Measurements from ENCODE around the gene STUB1. TPM values are rescaled to one million over a fixed set of nuclear protein-coding genes. Genes with fewer than 3 reads are reported as not detected.
A peak's percentile ranks its signal among the peaks of the same experiment; 100 is the strongest.

STUB1 gene
- total RNA-seq (63.2 TPM), polyA plus RNA-seq (100 to 1,000 TPM; 117 to 142 (median 135) TPM)

- H3K4me1 Mint-ChIP-seq = peaks cover 0 to 41% (median 5%) of the 10 kb centered on the region in 4 donors
- no peaks in the 10 kb centered on the region for H3K27me3 Mint-ChIP-seq
- ATAC-seq (ENCODE audit: low read depth in 2 of 2) (peak; percentile 41 to 42), DNase-seq (peak; percentile 81 to 84 (median 81))
- H3K9me3 ChIP-seq (ENCODE audit: control insufficient read depth in 2 of 2, low read length in 2 of 2) = no peaks in the 10 kb centered on the region
- no peaks in the 10 kb centered on the region for H3K9me3 Mint-ChIP-seq
- no peaks in the 10 kb centered on the region for H3K27me3 ChIP-seq (ENCODE audit: control insufficient read depth, insufficient read depth, low read length)
- peak within 1 kb of the TSS in 2 of 3 donors; percentile 71 to 73 for H3K27ac Mint-ChIP-seq
- peak within 1 kb of the TSS; percentile 81 for H3K27ac ChIP-seq (ENCODE audit: insufficient read depth, low read length, poor library complexity, severe bottlenecking)
- H3K4me1 ChIP-seq (ENCODE audit: control insufficient read depth, insufficient read depth, low read length, poor library complexity, severe bottlenecking) = peaks cover 47% of the 10 kb centered on the region
- H3K4me3 ChIP-seq (ENCODE audit: low read depth, low read length) = peak within 1 kb of the TSS; percentile 58
- peaks cover 9% of the 10 kb centered on the region for H3K36me3 ChIP-seq (ENCODE audit: control insufficient read depth, insufficient read depth, low read length)
- peaks cover 3% of the 10 kb centered on the region for H3K36me3 Mint-ChIP-seq
- H3K4me3 Mint-ChIP-seq = peak within 1 kb of the TSS; percentile 83 to 93 (median 88)
Observed at GRCh38 chr16:679814-680624, at the start of gene STUB1. TSS of gene STUB1 (plus strand) at chr16:680410. CDS start at chr16:680526, 116 bp downstream.

GRCh38 chr16:630815-631405 lies 49.3 kb upstream of the STUB1 start, which contains the start of gene WFIKKN1:
TSS of gene WFIKKN1 (plus strand) at chr16:630985. CDS start at chr16:631254, 269 bp downstream.
- DNase-seq (no peak), ATAC-seq (ENCODE audit: low read depth in 2 of 2) (no peak)
- no peak within 1 kb of the TSS for H3K27ac Mint-ChIP-seq
- H3K9me3 ChIP-seq (ENCODE audit: control insufficient read depth in 2 of 2, low read length in 2 of 2) = no peaks in the 10 kb centered on the region
- no peaks in the 10 kb centered on the region for H3K27me3 Mint-ChIP-seq
- no peaks in the 10 kb centered on the region for H3K9me3 Mint-ChIP-seq
- H3K27ac ChIP-seq (ENCODE audit: insufficient read depth, low read length, poor library complexity, severe bottlenecking) = no peak within 1 kb of the TSS
- no peak within 1 kb of the TSS for H3K4me3 Mint-ChIP-seq
- peaks cover 16% of the 10 kb centered on the region for H3K4me1 ChIP-seq (ENCODE audit: control insufficient read depth, insufficient read depth, low read length, poor library complexity, severe bottlenecking)
- H3K36me3 ChIP-seq (ENCODE audit: control insufficient read depth, insufficient read depth, low read length) = peaks cover 6% of the 10 kb centered on the region
- H3K36me3 Mint-ChIP-seq = peaks cover 8% of the 10 kb centered on the region
- H3K4me3 ChIP-seq (ENCODE audit: low read depth, low read length) = no peak within 1 kb of the TSS
- no peaks in the 10 kb centered on the region for H3K27me3 ChIP-seq (ENCODE audit: control insufficient read depth, insufficient read depth, low read length)
- H3K4me1 Mint-ChIP-seq = peaks cover 0 to 4% (median 0%) of the 10 kb centered on the region in 4 donors

GRCh38 chr16:631808-632358 lies 48.3 kb upstream of the STUB1 start:
- Mint-ChIP-seq H3K9me3 (peaks cover 0 to 3% (median 0%) of the 10 kb centered on the region in 7 donors), H3K36me3 (peaks cover 8% of the 10 kb centered on the region), H3K27me3 (peaks cover 7% of the 10 kb centered on the region), H3K4me3 (no peak overlapping the region), H3K27ac (no peak overlapping the region), H3K4me1 (peaks cover 0 to 9% (median 3%) of the 10 kb centered on the region in 4 donors)
- peaks cover 21% of the 10 kb centered on the region for H3K4me1 ChIP-seq (ENCODE audit: control insufficient read depth, insufficient read depth, low read length, poor library complexity, severe bottlenecking)
- H3K36me3 ChIP-seq (ENCODE audit: control insufficient read depth, insufficient read depth, low read length) = peaks cover 2% of the 10 kb centered on the region
- no peak overlapping the region for H3K27ac ChIP-seq (ENCODE audit: insufficient read depth, low read length, poor library complexity, severe bottlenecking)
- no peak overlapping the region for H3K4me3 ChIP-seq (ENCODE audit: low read depth, low read length)
- DNase-seq = no peak
- H3K9me3 ChIP-seq (ENCODE audit: control insufficient read depth in 2 of 2, low read length in 2 of 2) = no peaks in the 10 kb centered on the region
- no peak for ATAC-seq (ENCODE audit: low read depth in 2 of 2)
- H3K27me3 ChIP-seq (ENCODE audit: control insufficient read depth, insufficient read depth, low read length) = no peaks in the 10 kb centered on the region

- peaks cover 0 to 4% of the 10 kb centered on the region in 2 experiments for H3K9me3 ChIP-seq (ENCODE audit: control insufficient read depth in 2 of 2, low read length in 2 of 2)
- H3K27ac ChIP-seq (ENCODE audit: insufficient read depth, low read length, poor library complexity, severe bottlenecking) = no peak overlapping the region
- ATAC-seq (ENCODE audit: low read depth in 2 of 2) = no peak
- peaks cover 0 to 12% (median 4%) of the 10 kb centered on the region in 4 donors for H3K4me1 Mint-ChIP-seq
- H3K9me3 Mint-ChIP-seq = peaks cover 0 to 3% (median 0%) of the 10 kb centered on the region in 7 donors
- H3K36me3 ChIP-seq (ENCODE audit: control insufficient read depth, insufficient read depth, low read length) = no peaks in the 10 kb centered on the region
- H3K27me3 ChIP-seq (ENCODE audit: control insufficient read depth, insufficient read depth, low read length) = no peaks in the 10 kb centered on the region
- no peak overlapping the region for H3K27ac Mint-ChIP-seq
- H3K36me3 Mint-ChIP-seq = peaks cover 2% of the 10 kb centered on the region
- H3K27me3 Mint-ChIP-seq = peaks cover 8% of the 10 kb centered on the region
- H3K4me3 ChIP-seq (ENCODE audit: low read depth, low read length) = no peak overlapping the region
- H3K4me3 Mint-ChIP-seq = peak overlapping the region in 1 of 4 donors; percentile 9
- DNase-seq = no peak
- H3K4me1 ChIP-seq (ENCODE audit: control insufficient read depth, insufficient read depth, low read length, poor library complexity, severe bottlenecking) = peaks cover 21% of the 10 kb centered on the region
Observed at GRCh38 chr16:632486-633335, 47.5 kb upstream of the STUB1 start.

- H3K27me3 Mint-ChIP-seq = peaks cover 8% of the 10 kb centered on the region
- ATAC-seq (ENCODE audit: low read depth in 2 of 2) (no peak), DNase-seq (no peak)
- no peak overlapping the region for H3K4me3 ChIP-seq (ENCODE audit: low read depth, low read length)
- no peaks in the 10 kb centered on the region for H3K27me3 ChIP-seq (ENCODE audit: control insufficient read depth, insufficient read depth, low read length)
- H3K36me3 Mint-ChIP-seq = no peaks in the 10 kb centered on the region
- peaks cover 21% of the 10 kb centered on the region for H3K4me1 ChIP-seq (ENCODE audit: control insufficient read depth, insufficient read depth, low read length, poor library complexity, severe bottlenecking)
- H3K4me3 Mint-ChIP-seq = peak overlapping the region in 1 of 4 donors; percentile 7
- H3K27ac ChIP-seq (ENCODE audit: insufficient read depth, low read length, poor library complexity, severe bottlenecking) = no peak overlapping the region
- no peaks in the 10 kb centered on the region for H3K36me3 ChIP-seq (ENCODE audit: control insufficient read depth, insufficient read depth, low read length)
- no peak overlapping the region for H3K27ac Mint-ChIP-seq
- H3K9me3 Mint-ChIP-seq = peaks cover 0 to 3% (median 0%) of the 10 kb centered on the region in 7 donors
- peaks cover 0 to 12% (median 4%) of the 10 kb centered on the region in 4 donors for H3K4me1 Mint-ChIP-seq
- H3K9me3 ChIP-seq (ENCODE audit: control insufficient read depth in 2 of 2, low read length in 2 of 2) = peaks cover 0 to 4% of the 10 kb centered on the region in 2 experiments
Observed at GRCh38 chr16:633336-634050, 46.7 kb upstream of the STUB1 start.

- no peak for DNase-seq
- peaks cover 8% of the 10 kb centered on the region for H3K27me3 Mint-ChIP-seq
- no peak overlapping the region for H3K27ac Mint-ChIP-seq
- ATAC-seq (ENCODE audit: low read depth in 2 of 2) = no peak
- Histone ChIP-seq H3K36me3 (ENCODE audit: control insufficient read depth, insufficient read depth, low read length) (no peaks in the 10 kb centered on the region), H3K9me3 (ENCODE audit: control insufficient read depth in 2 of 2, low read length in 2 of 2) (peaks cover 0 to 4% of the 10 kb centered on the region in 2 experiments), H3K27me3 (ENCODE audit: control insufficient read depth, insufficient read depth, low read length) (no peaks in the 10 kb centered on the region), H3K4me3 (ENCODE audit: low read depth, low read length) (no peak overlapping the region), H3K4me1 (ENCODE audit: control insufficient read depth, insufficient read depth, low read length, poor library complexity, severe bottlenecking) (peaks cover 21% of the 10 kb centered on the region), H3K27ac (ENCODE audit: insufficient read depth, low read length, poor library complexity, severe bottlenecking) (no peak overlapping the region)
- H3K36me3 Mint-ChIP-seq = no peaks in the 10 kb centered on the region
- H3K4me1 Mint-ChIP-seq = peaks cover 0 to 12% (median 4%) of the 10 kb centered on the region in 4 donors
- peaks cover 0 to 3% (median 0%) of the 10 kb centered on the region in 7 donors for H3K9me3 Mint-ChIP-seq
- peak overlapping the region; percentile 56 to 95 (median 74) for H3K4me3 Mint-ChIP-seq
Observed at GRCh38 chr16:634051-634670, 46.0 kb upstream of the STUB1 start.

All from CD4-positive, CD25-positive, alpha-beta regulatory T cell (primary cell).